ENCODE measurements around the gene KLHL22.
"Not testable (repeated sequence)": the region's sequence is repeated elsewhere in the genome, so short reads cannot be mapped to it uniquely, and the experiment has no call there.

The KLHL22 gene

GRCh38 chr22:20507253-20508066 lies 11.9 kb upstream of the KLHL22 start, which contains the start of gene MED15:
MED15 (plus strand) TSS chr22:20507610; CDS start chr22:20507679, 69 bp downstream.
- Histone ChIP-seq H3K27me3 (ENCODE audit: control insufficient read depth, insufficient read depth, low read length) (no peaks in the 10 kb centered on the region), H3K4me1 (ENCODE audit: control insufficient read depth, insufficient read depth, low read length) (peaks cover 17% of the 10 kb centered on the region), H3K27ac (ENCODE audit: low read depth, low read length) (peak within 1 kb of the TSS; percentile 95), H3K9ac (ENCODE audit: low read length) (peak within 1 kb of the TSS; percentile 92), H3K36me3 (ENCODE audit: control insufficient read depth, insufficient read depth, low read length) (no peaks in the 10 kb centered on the region), H3K4me3 (ENCODE audit: low read length) (peak within 1 kb of the TSS; percentile 79)

- no peaks in the 10 kb centered on the region for H3K27me3 ChIP-seq (ENCODE audit: control insufficient read depth, insufficient read depth, low read length)
- no peaks in the 10 kb centered on the region for H3K36me3 ChIP-seq (ENCODE audit: control insufficient read depth, insufficient read depth, low read length)
- H3K27ac ChIP-seq (ENCODE audit: low read depth, low read length): no peak overlapping the region
- peak overlapping the region; percentile 3 for H3K9ac ChIP-seq (ENCODE audit: low read length)
- H3K4me3 ChIP-seq (ENCODE audit: low read length): peak overlapping the region; percentile 79
- peaks cover 17% of the 10 kb centered on the region for H3K4me1 ChIP-seq (ENCODE audit: control insufficient read depth, insufficient read depth, low read length)
These were observed 11.1 kb upstream of the KLHL22 start for GRCh38 chr22:20506543-20507252.

- not testable (repeated sequence) for H3K4me3 ChIP-seq (ENCODE audit: low read length); H3K27ac ChIP-seq (ENCODE audit: low read depth, low read length); H3K9ac ChIP-seq (ENCODE audit: low read length); H3K36me3 ChIP-seq (ENCODE audit: control insufficient read depth, insufficient read depth, low read length); H3K4me1 ChIP-seq (ENCODE audit: control insufficient read depth, insufficient read depth, low read length); H3K27me3 ChIP-seq (ENCODE audit: control insufficient read depth, insufficient read depth, low read length)
These were observed 8.8 kb upstream of the KLHL22 start for GRCh38 chr22:20504293-20504922.

- Histone ChIP-seq H3K36me3 (ENCODE audit: control insufficient read depth, insufficient read depth, low read length) (peaks cover 6% of the 10 kb centered on the region), H3K4me1 (ENCODE audit: control insufficient read depth, insufficient read depth, low read length) (peaks cover 2% of the 10 kb centered on the region), H3K27me3 (ENCODE audit: control insufficient read depth, insufficient read depth, low read length) (no peaks in the 10 kb centered on the region), H3K27ac (ENCODE audit: low read depth, low read length) (no peak overlapping the region), H3K4me3 (ENCODE audit: low read length) (no peak overlapping the region), H3K9ac (ENCODE audit: low read length) (no peak overlapping the region)
These were observed 8.2 kb upstream of the KLHL22 start for GRCh38 chr22:20503816-20504215.

- Histone ChIP-seq H3K4me1 (ENCODE audit: control insufficient read depth, insufficient read depth, low read length) (peaks cover 5% of the 10 kb centered on the region), H3K4me3 (ENCODE audit: low read length) (no peak overlapping the region), H3K36me3 (ENCODE audit: control insufficient read depth, insufficient read depth, low read length) (peaks cover 6% of the 10 kb centered on the region), H3K27ac (ENCODE audit: low read depth, low read length) (no peak overlapping the region), H3K9ac (ENCODE audit: low read length) (no peak overlapping the region), H3K27me3 (ENCODE audit: control insufficient read depth, insufficient read depth, low read length) (no peaks in the 10 kb centered on the region)
These were observed 4.2 kb upstream of the KLHL22 start for GRCh38 chr22:20499769-20500168.

GRCh38 chr22:20498913-20499312 lies 3.3 kb upstream of the KLHL22 start:
- Histone ChIP-seq H3K27ac (ENCODE audit: low read depth, low read length) (no peak overlapping the region), H3K4me1 (ENCODE audit: control insufficient read depth, insufficient read depth, low read length) (peaks cover 8% of the 10 kb centered on the region), H3K4me3 (ENCODE audit: low read length) (no peak overlapping the region), H3K36me3 (ENCODE audit: control insufficient read depth, insufficient read depth, low read length) (peaks cover 6% of the 10 kb centered on the region), H3K9ac (ENCODE audit: low read length) (no peak overlapping the region), H3K27me3 (ENCODE audit: control insufficient read depth, insufficient read depth, low read length) (no peaks in the 10 kb centered on the region)

- Histone ChIP-seq H3K27ac (ENCODE audit: low read depth, low read length) (no peak overlapping the region), H3K36me3 (ENCODE audit: control insufficient read depth, insufficient read depth, low read length) (peaks cover 6% of the 10 kb centered on the region), H3K9ac (ENCODE audit: low read length) (no peak overlapping the region), H3K4me3 (ENCODE audit: low read length) (no peak overlapping the region), H3K27me3 (ENCODE audit: control insufficient read depth, insufficient read depth, low read length) (no peaks in the 10 kb centered on the region), H3K4me1 (ENCODE audit: control insufficient read depth, insufficient read depth, low read length) (peaks cover 8% of the 10 kb centered on the region)
These were observed 1.8 kb upstream of the KLHL22 start for GRCh38 chr22:20497426-20497825.

GRCh38 chr22:20495861-20496681 lies 476 bp upstream of the KLHL22 start:
- H3K9ac ChIP-seq (ENCODE audit: low read length): peak overlapping the region; percentile 66
- H3K36me3 ChIP-seq (ENCODE audit: control insufficient read depth, insufficient read depth, low read length): peaks cover 4% of the 10 kb centered on the region
- H3K27me3 ChIP-seq (ENCODE audit: control insufficient read depth, insufficient read depth, low read length): no peaks in the 10 kb centered on the region
- H3K4me1 ChIP-seq (ENCODE audit: control insufficient read depth, insufficient read depth, low read length): peaks cover 8% of the 10 kb centered on the region
- H3K4me3 ChIP-seq (ENCODE audit: low read length): peak overlapping the region; percentile 89
- H3K27ac ChIP-seq (ENCODE audit: low read depth, low read length): peak overlapping the region; percentile 95

- H3K9ac ChIP-seq (ENCODE audit: low read length): no peak overlapping the region
- no peaks in the 10 kb centered on the region for H3K27me3 ChIP-seq (ENCODE audit: control insufficient read depth, insufficient read depth, low read length)
- no peaks in the 10 kb centered on the region for H3K36me3 ChIP-seq (ENCODE audit: control insufficient read depth, insufficient read depth, low read length)
- no peak overlapping the region for H3K4me3 ChIP-seq (ENCODE audit: low read length)
- H3K27ac ChIP-seq (ENCODE audit: low read depth, low read length): no peak overlapping the region
- H3K4me1 ChIP-seq (ENCODE audit: control insufficient read depth, insufficient read depth, low read length): peaks cover 4% of the 10 kb centered on the region
These were observed 4.2 kb downstream of the KLHL22 start for GRCh38 chr22:20491346-20491745.

GRCh38 chr22:20490941-20491307 lies 4.7 kb downstream of the KLHL22 start:
- Histone ChIP-seq H3K27ac (ENCODE audit: low read depth, low read length) (no peak overlapping the region), H3K27me3 (ENCODE audit: control insufficient read depth, insufficient read depth, low read length) (no peaks in the 10 kb centered on the region), H3K4me3 (ENCODE audit: low read length) (no peak overlapping the region), H3K4me1 (ENCODE audit: control insufficient read depth, insufficient read depth, low read length) (peaks cover 4% of the 10 kb centered on the region), H3K9ac (ENCODE audit: low read length) (no peak overlapping the region), H3K36me3 (ENCODE audit: control insufficient read depth, insufficient read depth, low read length) (no peaks in the 10 kb centered on the region)

GRCh38 chr22:20490183-20490940 lies 5.2 kb downstream of the KLHL22 start:
- H3K27ac ChIP-seq (ENCODE audit: low read depth, low read length): no peak overlapping the region
- H3K4me3 ChIP-seq (ENCODE audit: low read length): no peak overlapping the region
- no peaks in the 10 kb centered on the region for H3K36me3 ChIP-seq (ENCODE audit: control insufficient read depth, insufficient read depth, low read length)
- H3K27me3 ChIP-seq (ENCODE audit: control insufficient read depth, insufficient read depth, low read length): no peaks in the 10 kb centered on the region
- no peak overlapping the region for H3K9ac ChIP-seq (ENCODE audit: low read length)
- peaks cover 4% of the 10 kb centered on the region for H3K4me1 ChIP-seq (ENCODE audit: control insufficient read depth, insufficient read depth, low read length)

Measured in rectal smooth muscle tissue (tissue), 1 donor.